Measurements from ENCODE around the gene CADM1.

Gene CADM1

GRCh38 chr11:115188188-115188897, 315.9 kb downstream of the CADM1 start:
- no peak for DNase-seq

- DNase-seq, result no peak
Observed at GRCh38 chr11:115185931-115186330, 318.3 kb downstream of the CADM1 start.

GRCh38 chr11:115185507-115185906, 318.7 kb downstream of the CADM1 start:
- no peak for DNase-seq

- DNase-seq, result no peak
Observed at GRCh38 chr11:115184901-115185300, 319.3 kb downstream of the CADM1 start.

GRCh38 chr11:115183830-115184229, 320.4 kb downstream of the CADM1 start:
- no peak for DNase-seq

- DNase-seq, result no peak
Observed at GRCh38 chr11:115183136-115183535, 321.1 kb downstream of the CADM1 start.

GRCh38 chr11:115182282-115182955, 321.8 kb downstream of the CADM1 start:
- DNase-seq, result no peak

- DNase-seq, result no peak
Observed at GRCh38 chr11:115181538-115181937, 322.7 kb downstream of the CADM1 start.

- peak in 4 of 56 donors; percentile 21 to 41 (median 30) for DNase-seq
Observed at GRCh38 chr11:115180272-115180671, 323.9 kb downstream of the CADM1 start.

GRCh38 chr11:115179636-115180035, 324.6 kb downstream of the CADM1 start:
- no peak for DNase-seq

- no peak for DNase-seq
Observed at GRCh38 chr11:115178705-115179104, 325.5 kb downstream of the CADM1 start.

- DNase-seq, result no peak
Observed at GRCh38 chr11:115173136-115173535, 331.1 kb downstream of the CADM1 start.

GRCh38 chr11:115170133-115170815, 333.9 kb downstream of the CADM1 start:
- peak in 6 of 56 donors; percentile 11 to 66 (median 16) for DNase-seq

- DNase-seq, result no peak
Observed at GRCh38 chr11:115169251-115169650, 335.0 kb downstream of the CADM1 start.

GRCh38 chr11:115168686-115169085, 335.5 kb downstream of the CADM1 start:
- DNase-seq, result no peak

- DNase-seq, result peak in 7 of 56 donors; percentile 9 to 45 (median 26)
Observed at GRCh38 chr11:115168229-115168671, 336.0 kb downstream of the CADM1 start.

GRCh38 chr11:115167456-115167855, 336.8 kb downstream of the CADM1 start:
- peak in 1 of 56 donors; percentile 21 for DNase-seq

GRCh38 chr11:115166820-115167219, 337.4 kb downstream of the CADM1 start:
- DNase-seq, result peak in 22 of 56 donors; percentile 12 to 73 (median 34)

- no peak for DNase-seq
Observed at GRCh38 chr11:115164774-115165173, 339.4 kb downstream of the CADM1 start.

- no peak for DNase-seq
Observed at GRCh38 chr11:115162919-115163318, 341.3 kb downstream of the CADM1 start.

GRCh38 chr11:115161876-115162275, 342.3 kb downstream of the CADM1 start:
- DNase-seq, result no peak

- no peak for DNase-seq
Observed at GRCh38 chr11:115159207-115159606, 345.0 kb downstream of the CADM1 start.
